HG03045 (cell line): ENCODE data around the gene CCDC157.
"Not testable (repeated sequence)": the region's sequence is repeated elsewhere in the genome, so short reads cannot be mapped to it uniquely, and the experiment has no call there.

Experiments
- ATAC-seq: cut with Tn5 transposase; IDR thresholded peaks from one replicate; pipeline ENCODE4 v1.9.1; 2021; ENCODE audit warnings: mild to moderate bottlenecking, moderate library complexity; ENCODE audit not compliant: unreplicated experiment

CCDC157 gene

DNA sequence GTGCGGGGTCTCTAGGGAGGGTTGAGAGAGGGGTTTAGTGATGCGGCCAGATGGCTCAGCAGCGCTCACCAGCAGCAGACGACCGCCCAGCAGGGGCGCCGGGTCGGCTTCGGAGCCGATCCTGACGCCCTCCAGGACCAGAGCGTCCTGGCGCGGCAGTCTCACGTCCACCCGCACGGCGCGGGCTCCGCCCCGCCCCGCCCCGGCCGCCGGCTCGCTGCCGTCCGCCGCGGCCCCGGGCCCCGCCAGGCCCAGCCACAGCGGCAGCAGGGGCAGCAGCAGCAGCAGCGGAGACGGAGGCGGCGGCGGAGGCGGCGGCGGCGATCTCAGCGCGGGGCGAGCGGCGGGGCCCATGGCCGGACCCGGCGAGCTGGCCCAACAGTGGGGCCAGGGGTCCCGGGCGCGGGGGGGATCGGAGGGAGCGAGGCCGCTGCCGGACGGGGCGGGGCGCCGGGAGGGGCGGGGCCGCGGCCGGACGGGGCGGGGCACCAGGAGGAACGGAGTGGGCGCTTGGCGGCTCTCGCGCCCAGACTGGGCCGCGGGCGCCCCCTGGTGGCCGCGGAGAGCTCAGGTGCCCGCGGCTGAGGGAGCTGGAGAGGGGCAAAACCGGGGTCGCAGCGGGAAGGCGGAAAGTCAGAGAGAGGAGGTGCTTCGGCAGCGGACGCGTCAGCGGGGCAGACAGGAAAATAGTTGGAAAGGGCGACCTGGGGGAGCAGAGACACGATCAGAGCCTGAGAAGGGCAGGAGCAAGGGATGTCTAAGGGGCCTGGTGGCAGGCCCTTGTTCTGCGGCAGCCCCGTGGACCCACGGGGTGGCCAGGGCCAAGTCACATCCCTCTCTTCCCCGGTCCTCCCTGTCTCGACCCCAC lies 30.4 kb downstream of the CCDC157 start, which contains the start of gene RNF215:
TSS of gene RNF215 (minus strand) at position 452 of the 868 bp plus-strand sequence. CDS start at position 354, 98 bp downstream.
- ATAC-seq, result peak; percentile 73

DNA sequence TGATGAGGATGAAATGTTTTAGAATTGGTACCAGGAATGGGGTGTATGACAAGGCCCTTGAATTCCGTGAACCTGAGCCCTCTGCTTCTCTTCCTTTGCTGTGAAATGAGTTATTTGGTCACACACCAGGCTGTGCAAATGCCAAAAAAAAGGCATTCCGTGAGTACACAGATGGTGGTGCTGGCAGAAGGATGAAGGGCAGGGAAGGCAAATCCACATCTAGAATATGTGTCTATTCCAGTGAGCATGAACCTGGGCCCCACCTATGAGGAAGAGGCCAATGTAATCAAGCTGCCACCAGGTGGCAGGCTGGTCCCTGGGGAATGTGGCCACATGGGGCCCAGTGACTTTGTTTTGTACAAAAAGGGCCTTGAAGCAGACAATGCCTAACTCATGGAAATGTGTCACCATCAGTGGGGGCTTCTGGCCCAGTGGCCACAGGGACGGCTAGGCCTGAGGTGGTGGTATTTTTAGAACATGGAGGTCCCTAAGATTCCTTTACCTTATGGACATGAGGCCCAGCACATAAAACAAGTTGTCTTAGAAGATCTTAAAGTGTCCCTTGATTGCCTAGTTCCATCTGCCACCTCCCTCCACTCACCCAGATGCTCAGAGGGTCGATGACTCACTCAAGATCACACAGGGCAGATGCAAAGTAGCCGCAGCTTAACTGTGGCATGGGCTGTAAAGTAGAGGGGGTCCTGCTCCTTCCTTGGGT lies 34.3 kb downstream of the CCDC157 start:
- no peak for ATAC-seq

DNA sequence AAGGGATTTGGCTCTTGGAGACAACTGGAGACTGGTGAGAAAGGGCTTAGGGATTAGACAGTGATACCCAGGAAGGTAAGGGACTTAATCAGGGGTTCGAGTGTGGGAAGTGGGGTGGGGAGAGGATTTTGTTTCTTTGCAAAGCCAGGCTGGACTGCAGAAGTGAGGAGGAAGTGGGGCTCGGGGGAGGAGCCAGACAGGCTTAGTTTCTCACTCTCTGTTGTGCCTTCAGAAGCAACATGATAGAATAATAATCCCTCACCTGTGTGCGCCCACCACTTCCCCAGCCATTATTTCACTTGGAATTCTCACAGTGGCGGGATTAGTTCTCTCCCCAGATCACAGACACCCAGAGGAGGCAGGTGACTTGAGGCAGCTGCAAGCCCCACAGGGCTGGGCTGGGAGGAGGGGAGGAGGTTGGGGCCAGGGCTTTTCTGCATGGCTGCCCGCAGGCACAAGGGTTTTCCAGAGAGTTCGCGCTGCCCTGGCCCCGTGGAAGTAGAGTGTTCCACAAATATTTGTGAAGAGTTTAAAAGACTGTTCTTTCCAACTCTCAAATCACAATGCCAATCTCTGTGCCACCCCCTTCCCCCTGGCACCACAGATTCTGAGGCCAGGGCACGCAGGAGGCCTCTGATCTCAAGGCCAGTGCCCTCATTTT lies 36.0 kb downstream of the CCDC157 start:
- ATAC-seq, result no peak

DNA sequence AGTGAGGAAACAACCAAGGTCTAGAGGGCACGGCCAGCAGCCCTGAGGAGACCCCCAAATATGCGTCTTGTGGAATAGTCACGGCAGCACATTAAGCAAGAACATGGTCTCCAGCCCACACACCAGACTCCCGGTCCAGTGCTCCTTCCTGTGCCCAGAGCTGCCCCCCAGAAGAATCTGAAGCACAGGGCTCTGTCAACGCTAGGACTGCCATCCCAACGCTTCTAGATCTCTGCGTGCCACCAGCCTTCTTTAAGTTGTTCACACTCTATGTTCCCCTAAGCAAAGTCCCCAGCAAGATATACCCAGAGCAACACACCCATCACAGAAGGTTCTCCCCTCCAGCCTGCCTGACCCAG lies 36.5 kb downstream of the CCDC157 start:
- no peak for ATAC-seq

DNA sequence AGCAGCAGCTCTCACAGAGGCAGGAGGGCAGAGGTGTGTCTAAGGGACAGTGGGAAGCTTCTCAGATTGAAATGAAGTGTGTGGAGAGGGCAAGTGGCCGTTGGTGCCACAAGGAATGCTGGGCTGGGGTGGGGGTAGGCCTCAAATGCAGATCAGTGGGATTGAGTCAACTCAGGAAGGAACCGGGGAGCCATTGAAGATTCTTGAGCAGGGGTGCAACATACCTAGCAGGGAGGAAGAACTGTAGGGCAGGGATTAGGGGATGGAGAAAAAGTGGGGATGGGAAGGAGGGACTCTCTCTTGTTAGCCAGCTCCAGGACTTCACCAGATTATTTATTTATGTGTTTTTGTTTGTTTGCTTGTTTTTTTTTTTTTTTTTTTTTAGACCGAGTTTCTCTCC lies 37.1 kb downstream of the CCDC157 start:
- ATAC-seq, result no peak

DNA sequence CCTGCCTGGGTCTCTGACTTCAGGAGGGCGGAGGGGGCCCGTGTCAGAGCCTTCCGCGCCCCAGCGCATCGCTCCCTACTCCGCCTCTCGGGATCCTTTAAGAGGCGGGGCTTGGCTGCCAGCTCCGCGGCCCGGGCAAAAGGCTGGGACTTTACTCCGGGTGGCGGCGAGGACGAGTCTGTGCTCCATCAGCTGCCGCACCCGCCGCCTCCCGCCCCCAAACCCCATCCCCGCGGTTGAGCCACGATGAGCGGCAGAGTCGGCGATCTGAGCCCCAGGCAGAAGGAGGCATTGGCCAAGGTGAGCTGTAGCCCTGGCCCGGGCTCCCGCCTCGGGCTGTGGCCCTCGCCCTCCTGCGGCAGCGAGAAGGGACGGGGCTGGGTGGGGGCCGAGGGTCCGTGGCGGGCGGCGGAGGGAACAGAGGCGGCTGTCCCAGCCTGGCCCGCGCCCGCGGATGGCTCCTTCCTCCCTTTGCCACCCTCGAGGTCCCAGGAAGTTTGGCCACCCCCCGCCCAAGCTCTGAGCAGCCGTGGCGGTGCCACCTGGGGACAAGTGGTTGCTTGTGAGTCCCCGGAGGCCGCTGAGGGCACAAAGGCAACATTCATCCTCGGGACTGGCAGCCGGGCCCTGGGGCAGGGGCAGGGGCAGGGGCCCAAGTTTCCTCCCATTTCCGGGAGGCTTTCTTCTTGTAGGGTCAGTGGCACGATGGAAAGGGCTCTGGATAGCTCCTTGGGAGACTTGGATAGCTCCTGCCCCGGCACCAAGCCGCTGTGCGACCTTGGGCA lies 40.3 kb downstream of the CCDC157 start, which contains the start of gene SEC14L2:
TSS of gene SEC14L2 (plus strand) at position 148 of the 785 bp plus-strand sequence. CDS start at position 247, 99 bp downstream.
- ATAC-seq, result no peak

DNA sequence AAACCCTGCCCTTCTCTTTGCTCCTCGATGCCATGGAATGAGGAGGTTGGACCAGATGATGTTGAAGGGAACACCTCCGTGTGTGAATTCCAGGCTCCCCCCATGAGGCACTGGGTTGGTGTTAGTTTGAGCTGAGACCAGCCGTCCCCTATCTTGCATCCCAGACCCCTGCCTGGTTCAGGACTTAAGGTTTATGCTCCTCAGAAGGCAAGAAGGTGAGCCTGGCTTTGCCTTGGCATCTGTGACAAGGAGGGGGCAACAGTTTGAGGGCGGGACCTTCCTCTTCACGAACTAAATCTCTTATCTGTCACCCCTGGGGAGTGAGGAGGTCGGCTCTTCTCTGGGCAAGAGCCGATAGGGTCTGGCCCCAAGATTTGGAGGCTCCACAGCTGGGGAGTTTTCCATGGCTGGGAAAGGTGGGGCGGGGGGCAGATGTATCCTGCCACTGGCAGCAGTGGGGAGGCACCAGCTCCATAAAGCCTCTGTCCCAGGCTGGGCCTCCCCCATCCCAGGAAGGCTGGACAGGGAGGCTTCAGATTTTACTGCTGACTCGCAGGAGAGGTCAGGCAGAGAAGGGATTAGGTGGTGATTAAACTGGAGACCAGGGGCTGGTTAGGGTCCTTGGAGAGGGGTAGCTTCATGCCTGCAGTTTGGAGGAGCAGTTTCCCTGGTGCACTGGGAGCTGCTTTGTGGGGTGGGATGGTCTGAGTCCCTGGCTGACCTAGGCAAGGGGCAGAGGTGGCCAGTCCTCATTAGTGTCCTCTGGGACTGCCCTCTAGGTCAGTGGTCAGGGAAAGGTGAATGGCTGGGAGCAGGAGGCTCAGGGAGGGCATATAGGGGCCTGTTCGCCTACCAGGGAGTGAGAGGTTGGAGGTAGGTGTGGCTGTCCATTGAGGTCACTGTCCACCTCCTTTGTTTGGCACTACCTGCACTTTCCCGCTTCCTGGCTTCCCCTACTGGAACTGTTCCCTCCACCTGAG lies 41.1 kb downstream of the CCDC157 start:
- ATAC-seq, result no peak

DNA sequence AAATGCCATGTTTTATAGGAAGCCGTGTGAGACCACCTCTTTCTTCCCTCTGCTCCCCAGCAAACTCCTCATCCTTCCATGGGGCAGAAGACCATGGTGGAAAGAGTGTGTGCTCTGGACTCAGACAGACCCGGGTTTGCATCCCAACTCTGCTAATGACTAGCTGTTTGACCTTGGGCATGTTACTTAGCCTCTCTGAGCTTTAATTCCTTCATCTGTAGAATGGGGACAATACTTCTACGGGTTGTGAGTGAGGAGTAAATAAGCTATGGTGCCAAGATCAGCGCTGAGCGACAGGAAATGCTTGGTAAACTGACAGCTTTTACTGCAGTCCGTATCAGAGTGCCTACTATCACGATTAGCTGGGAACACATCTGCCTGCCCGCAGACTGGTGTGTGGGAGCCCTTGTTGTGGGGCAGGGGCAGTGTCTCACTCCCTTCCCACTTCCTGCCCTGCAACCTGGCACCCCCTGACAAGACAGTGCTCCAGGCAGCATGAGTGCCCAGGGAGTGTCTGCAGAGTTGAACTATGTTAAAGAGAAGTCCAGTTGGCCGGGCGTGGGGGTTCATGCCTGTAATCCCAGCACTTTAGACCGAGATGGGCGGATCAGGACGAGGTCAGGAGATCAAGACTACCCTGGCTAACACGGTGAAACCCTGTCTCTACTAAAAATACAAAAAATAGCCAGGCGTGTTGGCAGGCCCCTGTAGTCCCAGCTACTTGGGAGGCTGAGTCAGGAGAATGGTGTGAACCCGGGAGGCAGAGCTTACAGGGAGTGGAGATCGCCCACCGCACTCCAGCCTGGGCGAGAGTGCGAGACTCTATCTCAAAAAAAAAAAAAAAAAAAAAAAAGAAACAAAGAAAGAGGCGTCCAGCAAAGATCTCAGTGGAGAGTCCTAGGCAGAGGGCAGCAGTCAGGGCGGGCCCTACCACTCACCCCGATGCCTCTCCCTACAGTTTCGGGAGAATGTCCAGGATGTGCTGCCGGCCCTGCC lies 42.2 kb downstream of the CCDC157 start:
- ATAC-seq, result no peak

DNA sequence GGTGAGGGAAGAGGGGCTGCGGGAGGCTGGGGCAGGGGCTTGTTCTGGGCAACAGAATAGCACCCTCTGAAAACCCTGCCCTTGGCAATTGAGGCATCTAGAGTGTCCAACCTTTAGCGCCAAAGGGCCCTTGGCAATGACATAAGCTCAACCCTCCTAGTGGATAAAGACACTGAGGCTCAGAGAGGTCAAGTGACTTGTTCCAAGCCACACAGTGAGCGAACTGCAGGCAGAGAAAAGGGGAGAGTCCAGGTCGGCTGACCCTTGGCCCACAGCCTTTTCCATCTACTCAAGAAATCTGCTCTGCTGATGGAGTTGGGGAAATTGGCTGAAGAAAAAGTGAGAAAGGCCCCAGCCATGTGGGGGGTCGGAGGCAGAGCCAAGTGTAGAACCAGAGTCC lies 42.9 kb downstream of the CCDC157 start:
- ATAC-seq, result no peak

DNA sequence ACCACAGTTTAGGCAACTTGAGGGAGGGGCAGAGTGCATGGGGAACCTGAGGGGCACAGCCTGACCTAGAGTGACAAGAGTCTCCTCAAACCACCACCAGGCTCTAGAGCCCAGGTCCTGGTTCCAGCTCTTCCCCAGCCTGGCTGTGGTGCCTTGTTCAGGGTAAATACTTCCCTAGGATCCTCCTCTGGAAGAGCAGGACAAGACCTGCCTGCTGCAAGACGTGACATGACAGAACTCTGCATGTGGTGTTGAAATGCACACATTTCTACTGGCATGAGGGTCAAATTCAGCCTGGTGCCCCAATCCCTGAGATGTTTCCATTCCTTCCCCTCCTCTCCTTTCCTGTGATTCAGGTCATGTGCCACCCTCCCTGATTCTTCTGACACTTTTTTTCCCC lies 43.4 kb downstream of the CCDC157 start:
- ATAC-seq, result no peak

DNA sequence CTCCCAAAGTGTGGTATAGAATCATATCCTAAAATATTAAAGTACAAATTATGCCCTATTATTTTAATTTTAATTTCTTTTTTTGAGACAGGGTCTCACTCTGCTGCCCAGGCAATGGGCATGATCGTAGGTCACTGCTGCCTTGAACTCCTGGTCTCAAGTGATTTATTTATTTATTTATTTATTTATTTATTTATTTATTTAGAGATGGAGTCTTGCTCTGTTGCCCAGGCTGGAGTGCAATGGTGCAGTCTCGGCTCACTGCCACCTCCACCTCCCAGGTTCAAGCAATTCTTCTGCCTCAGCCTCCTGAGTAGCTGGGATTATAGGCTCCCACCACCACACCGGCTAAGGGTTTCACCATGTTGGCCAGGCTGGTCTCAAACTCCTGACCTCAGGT lies 44.2 kb downstream of the CCDC157 start:
- ATAC-seq, result not testable (repeated sequence)

DNA sequence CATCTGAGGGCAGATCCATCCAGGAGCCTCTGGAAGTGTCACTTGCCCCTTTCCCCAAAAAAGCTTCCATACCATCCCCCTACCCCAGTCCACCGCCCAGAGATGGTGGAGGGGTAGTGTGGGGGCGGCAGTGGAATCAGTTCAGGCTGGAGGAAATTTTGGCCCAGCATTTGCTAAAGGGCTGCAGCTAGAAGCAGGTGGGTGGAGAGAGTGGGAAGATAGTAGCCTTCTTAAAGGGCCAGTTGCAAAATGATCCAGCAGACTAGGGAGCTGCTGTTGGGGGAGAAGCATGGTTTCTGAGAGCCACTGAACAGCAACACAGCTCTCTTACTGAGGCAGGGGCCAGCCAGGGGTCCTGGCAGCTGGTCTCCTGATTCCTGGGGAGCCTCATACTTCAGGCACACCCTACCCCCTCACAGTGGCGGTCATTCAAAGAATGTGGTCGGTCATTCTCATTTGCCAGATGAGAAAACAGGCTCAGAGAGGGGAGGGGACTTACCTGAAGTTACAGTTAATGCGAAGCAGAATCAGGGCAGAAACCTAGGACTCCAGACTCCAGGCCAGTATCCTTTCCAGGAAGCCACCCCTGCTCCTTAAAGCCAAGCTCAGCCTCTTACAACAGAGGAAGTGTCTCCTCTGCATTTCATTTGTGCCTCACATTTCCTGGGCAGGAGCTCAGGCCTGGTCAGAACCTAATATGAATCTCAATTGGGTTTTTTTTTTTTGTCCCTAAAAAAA lies 45.4 kb downstream of the CCDC157 start:
- ATAC-seq, result no peak

DNA sequence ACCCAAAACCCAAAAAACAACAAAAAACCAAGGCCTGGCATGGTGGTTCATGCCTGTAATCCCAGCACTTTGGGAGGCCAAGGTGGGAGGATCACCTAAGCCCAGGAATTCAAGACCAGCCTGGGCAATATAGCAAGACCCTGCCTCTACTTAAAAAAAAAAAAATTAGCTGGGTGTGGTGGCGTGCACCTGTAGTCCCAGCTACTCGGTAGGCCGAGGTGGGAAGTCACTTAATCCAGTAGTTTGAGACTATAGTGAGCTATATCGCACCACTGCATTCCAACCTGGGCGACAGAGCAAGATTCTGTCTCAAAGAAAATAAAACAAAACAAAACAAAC lies 45.9 kb downstream of the CCDC157 start:
- not testable (repeated sequence) for ATAC-seq

DNA sequence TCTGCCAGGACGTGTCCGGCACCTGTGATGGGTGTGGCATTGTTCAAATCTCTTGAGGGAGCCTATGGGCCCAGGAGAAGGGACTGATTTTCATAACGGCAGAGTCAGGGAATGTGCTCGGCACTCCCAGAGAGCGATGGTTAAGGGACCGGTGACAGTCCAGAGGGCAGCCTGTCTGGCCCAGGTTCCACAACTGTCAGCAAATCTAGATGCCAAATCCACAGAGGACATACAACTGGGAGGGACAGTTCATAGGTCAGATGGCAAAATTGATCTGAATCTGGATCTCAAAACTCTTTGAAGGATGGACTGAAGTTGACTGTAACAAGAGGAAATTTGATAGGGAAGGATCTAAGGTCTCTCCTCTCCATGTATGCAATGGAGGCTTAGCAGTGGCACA lies 47.5 kb downstream of the CCDC157 start:
- no peak for ATAC-seq

DNA sequence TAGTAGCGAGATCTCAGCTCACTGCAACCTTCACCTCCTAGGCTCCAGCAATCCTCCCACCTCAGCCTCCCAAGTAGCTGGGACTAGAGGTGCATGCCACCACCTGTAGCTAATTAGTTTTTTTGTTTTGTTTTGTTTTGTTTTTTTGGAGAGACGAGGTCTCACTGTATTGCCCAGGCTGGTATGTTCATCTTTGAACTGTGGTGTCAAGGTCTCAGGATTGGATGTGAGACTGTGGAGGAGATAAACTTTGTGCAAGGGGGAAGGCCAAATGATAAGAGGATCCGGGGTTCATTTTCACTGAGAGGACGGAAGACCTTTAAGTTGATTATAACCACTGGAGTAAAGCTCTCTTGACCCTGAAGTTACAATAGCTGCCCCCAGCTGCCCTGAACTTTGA lies 48.9 kb downstream of the CCDC157 start:
- ATAC-seq, result no peak

DNA sequence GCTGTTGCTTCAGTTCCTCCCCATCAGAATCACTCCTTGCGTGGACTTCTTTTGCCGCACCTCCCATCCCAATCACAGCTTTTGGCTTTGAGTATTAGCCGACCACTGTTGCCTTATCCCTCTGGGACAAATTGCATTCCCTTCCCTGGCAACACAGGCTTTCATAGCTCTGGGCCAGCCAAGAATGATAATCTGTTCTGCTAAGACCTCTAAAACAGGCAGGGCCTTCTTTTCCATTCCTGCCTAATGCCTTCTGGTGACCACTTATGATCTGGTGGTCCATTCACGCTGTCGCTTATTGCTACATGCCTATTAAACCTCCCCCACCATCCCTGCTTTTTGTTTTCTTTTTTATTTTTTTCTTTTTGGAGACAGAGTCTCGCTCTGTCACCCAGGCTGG lies 49.6 kb downstream of the CCDC157 start:
- ATAC-seq, result no peak

DNA sequence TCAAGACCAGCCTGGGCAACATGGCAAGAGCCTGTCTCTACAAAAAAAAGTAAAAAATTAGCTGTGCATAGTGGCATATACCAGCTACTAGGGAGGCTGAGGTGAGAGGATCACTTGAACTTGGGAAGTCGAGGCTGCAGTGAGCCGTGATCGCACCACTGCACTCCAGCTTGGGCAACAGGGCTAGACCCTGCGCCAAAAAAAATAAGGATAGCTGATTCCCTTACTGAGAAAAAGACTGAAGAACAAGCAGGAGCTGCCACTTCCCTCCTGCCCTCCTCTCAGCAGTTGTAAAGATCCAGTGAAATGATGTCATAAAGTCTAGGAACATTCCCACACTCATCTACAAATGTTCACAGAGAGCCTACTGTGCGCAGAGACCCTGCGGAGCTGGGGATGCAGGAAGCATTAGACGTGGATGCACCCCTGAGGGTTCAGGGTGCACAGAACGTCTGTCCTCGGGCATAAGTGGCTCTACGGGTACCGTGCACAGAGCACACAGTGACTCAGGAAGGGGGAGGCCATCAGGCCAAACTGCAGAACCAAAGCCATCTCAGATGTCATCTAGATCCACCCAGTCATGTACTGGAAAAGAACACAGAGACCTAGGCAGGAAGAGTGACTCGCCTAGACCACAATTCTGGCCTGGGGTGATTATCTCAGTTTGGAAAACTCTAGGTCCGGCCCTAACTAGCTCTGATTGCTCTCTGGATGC lies 51.7 kb downstream of the CCDC157 start:
- no peak for ATAC-seq
